ENCODE data around the gene HDGFL2. TPM values are rescaled to one million over a fixed set of nuclear protein-coding genes. Genes with fewer than 3 reads are reported as not detected.

Gene HDGFL2
- total RNA-seq, 1 experiment from 2014 or later = 75.2 TPM

- no peak for DNase-seq (ENCODE audit: low read depth, low spot score)
- no peak overlapping the region for H3K4me3 ChIP-seq (replicated peaks in 1 of 2; ENCODE audit: low read depth in 1 of 2, low read length in 2 of 2)
- no peak overlapping the region for H3K9ac ChIP-seq (ENCODE audit: low read length)
- no peaks in the 10 kb centered on the region for H3K9me2 ChIP-seq (ENCODE audit: insufficient read depth)
- no peaks in the 10 kb centered on the region for H3K9me3 ChIP-seq (ENCODE audit: control insufficient read depth in 1 of 2, insufficient read depth in 1 of 2, low read depth in 1 of 2, low read length in 2 of 2)
- ChIA-PET POLR2A (no interaction called here), CTCF (no interaction called here), RAD21 (ENCODE audit: low non-redundant PET in 1 of 2, low total read pairs in 2 of 2, uncharacterized antibody in 2 of 2, unreplicated experiment in 2 of 2) (no interaction called here)
- BruUV-seq (replicated peaks) = no TSS peak
- no peak overlapping the region for H3K4me2 ChIP-seq (ENCODE audit: low read length)
- no peak overlapping the region for H2AFZ ChIP-seq (ENCODE audit: low read depth, low read length, poor library complexity, severe bottlenecking)
- H3K4me1 ChIP-seq (ENCODE audit: control insufficient read depth in 1 of 2, insufficient read depth in 2 of 2, low read length in 2 of 2) = no peaks in the 10 kb centered on the region
- H3K79me2 ChIP-seq (ENCODE audit: insufficient read depth, low read length) = no peaks in the 10 kb centered on the region
- ATAC-seq = no peak; the same call in 1 of the 2 replicates
- H3K36me3 ChIP-seq (ENCODE audit: control insufficient read depth in 1 of 2, insufficient read depth in 2 of 2, low read length in 2 of 2) = peaks cover 5 to 18% of the 10 kb centered on the region in 2 experiments
- H4K20me1 ChIP-seq (ENCODE audit: insufficient read depth) = no peaks in the 10 kb centered on the region
- TF ChIP-seq ZFX (IDR thresholded peaks at IDR 0.05) (no peak), CEBPB (IDR thresholded peaks at IDR 0.05; ENCODE audit: low read depth) (no peak), EZH2phosphoT487 (IDR thresholded peaks at IDR 0.05; ENCODE audit: borderline replicate concordance) (no peak), POLR2AphosphoS5 (IDR thresholded peaks at IDR 0.05; ENCODE audit: low read depth, low read length) (0 out of 2 replicates have a peak, but pooled peaks have one; percentile 21)
- H3K27ac ChIP-seq (ENCODE audit: low read depth, low read length) = no peak overlapping the region; the same call in 1 of the 2 replicates
- intact Hi-C loops (cut with micrococcal nuclease) = no loop called here
- H3K27me3 ChIP-seq (ENCODE audit: insufficient read depth, low read length) = no peaks in the 10 kb centered on the region
Observed at GRCh38 chr19:4445963-4446703, 26.0 kb upstream of the HDGFL2 start.

DNA sequence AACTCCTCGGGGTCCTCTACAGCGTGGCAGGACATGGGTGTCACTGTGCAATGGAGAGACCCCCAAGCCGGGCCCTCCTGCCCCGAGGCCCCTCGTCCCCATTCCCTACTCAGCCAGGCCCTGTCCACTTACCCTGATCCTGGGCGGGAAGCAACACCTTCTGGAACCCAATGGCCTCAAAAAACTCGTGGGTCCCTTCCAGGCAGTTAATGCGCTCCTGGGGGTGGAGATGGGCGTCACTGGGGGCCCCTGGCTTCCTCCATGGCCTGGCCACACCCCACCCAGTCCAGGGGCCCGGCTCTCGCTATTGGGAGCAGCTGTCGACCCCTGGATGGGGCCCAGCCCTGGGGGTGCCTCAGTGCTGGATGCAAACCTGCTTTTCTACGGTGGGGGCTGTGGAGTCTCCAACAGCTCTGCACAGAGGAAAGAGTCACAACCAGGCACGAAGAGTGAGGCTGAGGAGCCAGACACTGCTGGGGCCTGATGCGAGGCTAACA, 25.3 kb upstream of the HDGFL2 start:
- TF ChIP-seq YY1 (IDR thresholded peaks at IDR 0.05; ENCODE audit: extremely low read depth, insufficient replicate concordance, low read depth, low read length) = no peak
- TF ChIP-seq FOSL1 (IDR thresholded peaks at IDR 0.05; ENCODE audit: low read depth) = no peak
- TF ChIP-seq SP1 (IDR thresholded peaks at IDR 0.05; ENCODE audit: low read depth) = no peak
- no peak for TF ChIP-seq ELF1 (IDR thresholded peaks at IDR 0.05; ENCODE audit: borderline replicate concordance, low read depth)
- TF ChIP-seq, protein P1, sequence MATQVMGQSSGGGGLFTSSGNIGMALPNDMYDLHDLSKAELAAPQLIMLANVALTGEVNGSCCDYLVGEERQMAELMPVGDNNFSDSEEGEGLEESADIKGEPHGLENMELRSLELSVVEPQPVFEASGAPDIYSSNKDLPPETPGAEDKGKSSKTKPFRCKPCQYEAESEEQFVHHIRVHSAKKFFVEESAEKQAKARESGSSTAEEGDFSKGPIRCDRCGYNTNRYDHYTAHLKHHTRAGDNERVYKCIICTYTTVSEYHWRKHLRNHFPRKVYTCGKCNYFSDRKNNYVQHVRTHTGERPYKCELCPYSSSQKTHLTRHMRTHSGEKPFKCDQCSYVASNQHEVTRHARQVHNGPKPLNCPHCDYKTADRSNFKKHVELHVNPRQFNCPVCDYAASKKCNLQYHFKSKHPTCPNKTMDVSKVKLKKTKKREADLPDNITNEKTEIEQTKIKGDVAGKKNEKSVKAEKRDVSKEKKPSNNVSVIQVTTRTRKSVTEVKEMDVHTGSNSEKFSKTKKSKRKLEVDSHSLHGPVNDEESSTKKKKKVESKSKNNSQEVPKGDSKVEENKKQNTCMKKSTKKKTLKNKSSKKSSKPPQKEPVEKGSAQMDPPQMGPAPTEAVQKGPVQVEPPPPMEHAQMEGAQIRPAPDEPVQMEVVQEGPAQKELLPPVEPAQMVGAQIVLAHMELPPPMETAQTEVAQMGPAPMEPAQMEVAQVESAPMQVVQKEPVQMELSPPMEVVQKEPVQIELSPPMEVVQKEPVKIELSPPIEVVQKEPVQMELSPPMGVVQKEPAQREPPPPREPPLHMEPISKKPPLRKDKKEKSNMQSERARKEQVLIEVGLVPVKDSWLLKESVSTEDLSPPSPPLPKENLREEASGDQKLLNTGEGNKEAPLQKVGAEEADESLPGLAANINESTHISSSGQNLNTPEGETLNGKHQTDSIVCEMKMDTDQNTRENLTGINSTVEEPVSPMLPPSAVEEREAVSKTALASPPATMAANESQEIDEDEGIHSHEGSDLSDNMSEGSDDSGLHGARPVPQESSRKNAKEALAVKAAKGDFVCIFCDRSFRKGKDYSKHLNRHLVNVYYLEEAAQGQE (IDR thresholded peaks at IDR 0.05; ENCODE audit: low read depth) = no peak
- no peak for TF ChIP-seq EZH2 (IDR thresholded peaks at IDR 0.05)
- TF ChIP-seq CEBPB (IDR thresholded peaks at IDR 0.05; ENCODE audit: low read depth) = no peak
- TF ChIP-seq SIN3A (IDR thresholded peaks at IDR 0.05; ENCODE audit: low read depth) = no peak
- TF ChIP-seq JUND (IDR thresholded peaks at IDR 0.05) = no peak
- no peak for TF ChIP-seq SRF (IDR thresholded peaks at IDR 0.05; ENCODE audit: low read depth)
- ChIA-PET CTCF (no interaction called here), RAD21 (ENCODE audit: low non-redundant PET in 1 of 2, low total read pairs in 2 of 2, uncharacterized antibody in 2 of 2, unreplicated experiment in 2 of 2) (no interaction called here), POLR2A (no interaction called here)
- H3K9me3 ChIP-seq (ENCODE audit: control insufficient read depth in 1 of 2, insufficient read depth in 1 of 2, low read depth in 1 of 2, low read length in 2 of 2) = no peaks in the 10 kb centered on the region
- no peaks in the 10 kb centered on the region for H3K9me2 ChIP-seq (ENCODE audit: insufficient read depth)
- H3K27me3 ChIP-seq (ENCODE audit: insufficient read depth, low read length) = no peaks in the 10 kb centered on the region
- no peak overlapping the region for H2AFZ ChIP-seq (ENCODE audit: low read depth, low read length, poor library complexity, severe bottlenecking)
- H3K27ac ChIP-seq (ENCODE audit: low read depth, low read length) = no peak overlapping the region
- DNase-seq (ENCODE audit: low read depth, low spot score) (no peak), ATAC-seq (no peak)
- no TSS peak for BruUV-seq (replicated peaks)
- no peak overlapping the region for H3K4me2 ChIP-seq (ENCODE audit: low read length)
- H3K4me1 ChIP-seq (ENCODE audit: control insufficient read depth in 1 of 2, insufficient read depth in 2 of 2, low read length in 2 of 2) = no peaks in the 10 kb centered on the region
- H3K36me3 ChIP-seq (ENCODE audit: control insufficient read depth in 1 of 2, insufficient read depth in 2 of 2, low read length in 2 of 2) = peaks cover 5 to 18% of the 10 kb centered on the region in 2 experiments
- H3K9ac ChIP-seq (ENCODE audit: low read length) = no peak overlapping the region
- H3K79me2 ChIP-seq (ENCODE audit: insufficient read depth, low read length) = no peaks in the 10 kb centered on the region
- H3K4me3 ChIP-seq (replicated peaks in 1 of 2; ENCODE audit: low read depth in 1 of 2, low read length in 2 of 2) = no peak overlapping the region
- H4K20me1 ChIP-seq (ENCODE audit: insufficient read depth) = no peaks in the 10 kb centered on the region
- intact Hi-C loops (cut with micrococcal nuclease) = no loop called here
